Neural cell (in vitro differentiated cells): ENCODE results near the gene ZMIZ2. TPM values are rescaled to one million over a fixed set of nuclear protein-coding genes. Genes with fewer than 3 reads are reported as not detected.

Source experiments
- H2AFZ ChIP-seq: fragments of 200-600, 300-800 bp; sonication (generic), shearing (Covaris generic); 2 replicates; pipeline ENCODE4 v1.6.0; 2014; ENCODE audit warnings: low read depth, mild to moderate bottlenecking, antibody characterized with exemption, low read length, moderate library complexity
- H3F3A ChIP-seq: fragments of 200-600 bp; shearing (Covaris generic); 2 replicates; pipeline ENCODE4 v1.6.1; 2016; ENCODE audit warnings: mild to moderate bottlenecking, moderate library complexity, mixed read lengths, antibody characterized with exemption, low read length; ENCODE audit not compliant: insufficient read depth, poor library complexity, severe bottlenecking
- H3K27ac ChIP-seq: fragments of 200-600, 300-800 bp; sonication (generic), shearing (Covaris generic); 2 replicates; pipeline ENCODE4 v1.5.1; 2014; ENCODE audit warnings: mild to moderate bottlenecking, low read length, moderate library complexity
- H3K27me3 ChIP-seq: fragments of 300-800, 200-600 bp; sonication (generic), shearing (Covaris generic); 2 replicates; pipeline ENCODE4 v1.6.0; 2014; ENCODE audit warnings: mild to moderate bottlenecking, low read depth, low read length, moderate library complexity; ENCODE audit not compliant: insufficient read depth
- H3K36me3 ChIP-seq: fragments of 300-800, 200-600 bp; sonication (generic), shearing (Covaris generic); 2 replicates; pipeline ENCODE4 v1.5.1; 2014; ENCODE audit warnings: mild to moderate bottlenecking, antibody characterized with exemption, low read length, moderate library complexity; ENCODE audit not compliant: insufficient read depth
- H3K4me2 ChIP-seq: fragments of 300-800, 200-600 bp; sonication (generic), shearing (Covaris generic); 2 replicates; pipeline ENCODE4 v1.6.0; 2014; ENCODE audit warnings: mild to moderate bottlenecking, low read length
- H3K4me3 ChIP-seq: fragments of 300-800, 200-600 bp; sonication (generic), shearing (Covaris generic); 2 replicates; pipeline ENCODE4 v1.5.1; 2014; ENCODE audit warnings: mild to moderate bottlenecking, low read length, moderate library complexity
- H3K79me2 ChIP-seq: fragments of 200-600 bp; shearing (Covaris generic); replicated peaks from 2 replicates; pipeline ENCODE4 v1.6.0; 2014; ENCODE audit warnings: mild to moderate bottlenecking, low read length, moderate library complexity; ENCODE audit not compliant: insufficient read depth
- H3K9ac ChIP-seq: fragments of 300-800, 200-600 bp; sonication (generic), shearing (Covaris generic); 2 replicates; pipeline ENCODE4 v1.6.1; 2016; ENCODE audit warnings: mild to moderate bottlenecking, low read length, mixed read lengths
- H3K9me2 ChIP-seq: fragments of 200-600 bp; shearing (Covaris generic); 2 replicates; pipeline ENCODE4 v1.6.1; 2016; ENCODE audit warnings: mild to moderate bottlenecking, low read length, mixed read lengths; ENCODE audit not compliant: insufficient read depth
- H3K9me3 ChIP-seq: fragments of 200-600, 300-800 bp; sonication (generic), shearing (Covaris generic); 2 replicates; pipeline ENCODE4 v1.6.1; 2016; ENCODE audit warnings: mild to moderate bottlenecking, mixed run types, low read length, moderate library complexity, mixed read lengths
- H4K20me1 ChIP-seq: fragments of 200-600 bp; shearing (Covaris generic); 2 replicates; pipeline ENCODE4 v1.6.1; 2016; ENCODE audit warnings: mild to moderate bottlenecking, mixed run types; ENCODE audit not compliant: insufficient read depth
- CTCF ChIP-seq: fragments of 450-650 bp; IDR thresholded peaks from 2 replicates; pipeline ENCODE4 v1.5.1; 2014; ENCODE audit warnings: antibody characterized with exemption, mild to moderate bottlenecking, moderate library complexity; ENCODE audit not compliant: poor library complexity, severe bottlenecking
- EP300 ChIP-seq: fragments of 450-650 bp; conservative IDR thresholded peaks from 2 replicates; pipeline ENCODE4 v1.6.1; 2014; ENCODE audit warnings: antibody characterized with exemption, mild to moderate bottlenecking, moderate library complexity; ENCODE audit not compliant: poor library complexity, severe bottlenecking
- EZH2 ChIP-seq: fragments of 200-600, 300-800 bp; shearing (Covaris generic), sonication (generic); IDR thresholded peaks from 2 replicates; pipeline ENCODE4 v1.6.1; 2014; ENCODE audit warnings: antibody characterized with exemption, low read length, borderline replicate concordance, mild to moderate bottlenecking; ENCODE audit not compliant: insufficient read depth, poor library complexity, severe bottlenecking
- MXI1 ChIP-seq: fragments of 450-650 bp; conservative IDR thresholded peaks from 2 replicates; pipeline ENCODE4 v1.6.1; 2014; ENCODE audit warnings: antibody characterized with exemption, mild to moderate bottlenecking; ENCODE audit not compliant: poor library complexity, severe bottlenecking
- POLR2AphosphoS5 ChIP-seq: IDR thresholded peaks from 2 replicates; pipeline ENCODE4 v1.6.1; 2012
- RAD21 ChIP-seq: fragments of 450-650 bp; conservative IDR thresholded peaks from 2 replicates; pipeline ENCODE4 v1.6.1; 2014; ENCODE audit warnings: antibody characterized with exemption, mild to moderate bottlenecking, moderate library complexity
- REST ChIP-seq: IDR thresholded peaks from 2 replicates; pipeline ENCODE4 v1.6.1; 2012; ENCODE audit warnings: borderline replicate concordance
- SMC3 ChIP-seq: fragments of 450-650 bp; conservative IDR thresholded peaks from 2 replicates; pipeline ENCODE4 v1.6.1; 2014; ENCODE audit warnings: antibody characterized with exemption, mild to moderate bottlenecking, moderate library complexity; ENCODE audit not compliant: poor library complexity
- TAF1 ChIP-seq: IDR thresholded peaks from 2 replicates; pipeline ENCODE4 v1.6.1; 2012; ENCODE audit warnings: low read depth
- polyA plus RNA-seq: library from polyadenylated mRNA; depleted of rRNA; stranded (reverse); fragments of >200 nt; gene quantifications from 2 replicates; pipeline ENCODE4 v1.2.3, GENCODE V29; 2014

ZMIZ2 gene
- polyA plus RNA-seq, 1 donor from 2014 or later, result 18.3 TPM

GRCh38 chr7:44796034-44796503, 47.4 kb downstream of the ZMIZ2 start:
- Histone ChIP-seq H3K9me2 (no peaks in the 10 kb centered on the region), H3K4me2 (peak overlapping the region; percentile 70), H3K79me2 (peaks cover 31% of the 10 kb centered on the region), H3K27ac (peak overlapping the region; percentile 45), H4K20me1 (peaks cover 11% of the 10 kb centered on the region), H2AFZ (peak overlapping the region; percentile 76), H3F3A (no peaks in the 10 kb centered on the region), H3K4me3 (peak overlapping the region; percentile 83), H3K9me3 (no peaks in the 10 kb centered on the region), H3K27me3 (no peaks in the 10 kb centered on the region), H3K36me3 (no peaks in the 10 kb centered on the region), H3K9ac (peak overlapping the region; percentile 95)
- no peak for TF ChIP-seq SMC3
- peak; percentile 7 for TF ChIP-seq RAD21

GRCh38 chr7:44796504-44797328, 48.1 kb downstream of the ZMIZ2 start, which contains the start of gene PPIA:
Gene PPIA, plus strand, starts transcription at chr7:44796681. Its CDS starts 44 bp downstream, at chr7:44796725.
- H3K79me2 ChIP-seq, result peaks cover 31% of the 10 kb centered on the region
- TF ChIP-seq EZH2 (no peak), EP300 (peak; percentile 16), SMC3 (no peak), REST (peak; percentile 64), CTCF (no peak), TAF1 (peak; percentile 57), POLR2AphosphoS5 (peak; percentile 92), MXI1 (peak; percentile 93), RAD21 (no peak)
- peak within 1 kb of the TSS; percentile 76 for H2AFZ ChIP-seq
- peak within 1 kb of the TSS; percentile 83 for H3K4me3 ChIP-seq
- no peaks in the 10 kb centered on the region for H3K27me3 ChIP-seq
- no peaks in the 10 kb centered on the region for H3K9me3 ChIP-seq
- no peaks in the 10 kb centered on the region for H3F3A ChIP-seq
- peaks cover 11% of the 10 kb centered on the region for H4K20me1 ChIP-seq
- H3K9ac ChIP-seq, result peak within 1 kb of the TSS; percentile 95
- no peaks in the 10 kb centered on the region for H3K9me2 ChIP-seq
- H3K4me2 ChIP-seq, result peak within 1 kb of the TSS; percentile 94
- peak within 1 kb of the TSS; percentile 89 for H3K27ac ChIP-seq
- no peaks in the 10 kb centered on the region for H3K36me3 ChIP-seq
